PC-9 (cell line): Measurements from ENCODE around the gene CHSY3. TPM values are rescaled to one million over a fixed set of nuclear protein-coding genes. Genes with fewer than 3 reads are reported as not detected.

Experiments
- BruUV-seq: library from RNA; stranded (reverse); fragments of 400-500 nt; replicated peaks from 2 replicates; lab custom pipeline; 2021; lab: Mats Ljungman, UMichigan
- CTCF ChIA-PET: fragments of 300-600 bp; sonication (Branson Sonifier 250); formaldehyde crosslinking; loops from one replicate; lab custom pipeline; 2022; ENCODE audit warnings: antibody characterized with exemption; lab: Charles Lee
- POLR2A ChIA-PET: fragments of 300-600 bp; sonication (Branson Sonifier 250); formaldehyde crosslinking; loops from one replicate; lab custom pipeline; 2022; ENCODE audit warnings: antibody characterized with exemption; ENCODE audit not compliant: unreplicated experiment; lab: Charles Lee
- DNase-seq, 2 experiments: peaks; one replicate each; pipeline versions ENCODE4 v3.0.0 to v3.0.0-alpha.2; 2015 to 2022; ENCODE audit warnings: mixed read lengths in 1 of 2
- H2AFZ ChIP-seq: fragments of 200-600 bp; sonication (generic); 2 replicates; pipeline ENCODE4 v1.8.1; 2017; ENCODE audit warnings: antibody characterized with exemption
- H3F3A ChIP-seq: fragments of 200-600 bp; sonication (generic); 2 replicates; pipeline ENCODE4 v1.8.1; 2017; ENCODE audit warnings: antibody characterized with exemption, mild to moderate bottlenecking, low read depth; ENCODE audit not compliant: insufficient read depth
- H3K27ac ChIP-seq: fragments of 200-600 bp; sonication (generic); 2 replicates; pipeline ENCODE4 v1.6.1; 2016; ENCODE audit warnings: mixed run types
- H3K27me3 ChIP-seq: fragments of 200-600 bp; sonication (generic); 2 replicates; pipeline ENCODE4 v1.6.1; 2016; ENCODE audit warnings: low read depth, mixed run types; ENCODE audit not compliant: insufficient read depth
- H3K36me3 ChIP-seq: fragments of 200-600 bp; sonication (generic); 2 replicates; pipeline ENCODE4 v1.6.1; 2016; ENCODE audit warnings: low read depth, mixed run types
- H3K4me1 ChIP-seq: fragments of 200-600 bp; sonication (generic); replicated peaks from 2 replicates; pipeline ENCODE4 v1.6.1; 2016; ENCODE audit warnings: mixed run types; ENCODE audit not compliant: insufficient read depth
- H3K4me2 ChIP-seq: fragments of 200-600 bp; sonication (generic); 2 replicates; pipeline ENCODE4 v1.6.1; 2017; ENCODE audit warnings: mixed run types
- H3K4me3 ChIP-seq: fragments of 200-600 bp; sonication (generic); 2 replicates; pipeline ENCODE4 v1.6.1; 2016; ENCODE audit warnings: mixed run types
- H3K79me2 ChIP-seq: fragments of 200-600 bp; sonication (generic); 2 replicates; pipeline ENCODE4 v1.6.1; 2017; ENCODE audit warnings: low read depth, mixed run types
- H3K9me2 ChIP-seq: fragments of 200-600 bp; sonication (generic); 2 replicates; pipeline ENCODE4 v1.8.1; 2017; ENCODE audit warnings: mild to moderate bottlenecking; ENCODE audit not compliant: insufficient read depth
- H3K9me3 ChIP-seq: fragments of 200-600 bp; sonication (generic); 2 replicates; pipeline ENCODE4 v1.8.1; 2016; ENCODE audit warnings: low read depth; ENCODE audit not compliant: insufficient read depth
- H4K20me1 ChIP-seq: fragments of 200-600 bp; sonication (generic); 2 replicates; pipeline ENCODE4 v1.8.1; 2017; ENCODE audit not compliant: insufficient read depth
- EZH2 ChIP-seq: fragments of 200-600 bp; sonication (generic); IDR thresholded peaks from 2 replicates; pipeline ENCODE4 v1.8.0; 2017; ENCODE audit warnings: antibody characterized with exemption, low read depth
- intact Hi-C: fragments of 100-400 bp; cut with micrococcal nuclease; formaldehyde crosslinking; loops from one replicate; pipeline ENCODE4 v1.10.0; 2022; ENCODE audit not compliant: unreplicated experiment
- total RNA-seq: library from RNA; stranded (reverse); gene quantifications from 2 replicates; pipeline ENCODE4 v1.2.3, GENCODE V29; 2021
- TF ChIP-seq, protein P1 (sequence below): fragments of 200-600 bp; sonication (generic); conservative IDR thresholded peaks from 2 replicates; pipeline ENCODE4 v1.6.1; 2017; ENCODE audit warnings: mixed run types, antibody characterized with exemption, mild to moderate bottlenecking, moderate library complexity

Gene CHSY3
- total RNA-seq, 1 experiment from 2014 or later = 0.17 TPM

GRCh38 chr5:130023604-130024003 lies 119.3 kb downstream of the CHSY3 start:
- POLR2A ChIA-PET = no interaction called here
- Histone ChIP-seq H3K4me3 (no peak overlapping the region), H3K4me2 (no peak overlapping the region), H3K27ac (no peak overlapping the region), H3K36me3 (no peaks in the 10 kb centered on the region), H3K9me3 (no peaks in the 10 kb centered on the region), H3K9me2 (no peaks in the 10 kb centered on the region), H3K79me2 (no peaks in the 10 kb centered on the region), H3K27me3 (no peaks in the 10 kb centered on the region), H4K20me1 (no peaks in the 10 kb centered on the region), H3K4me1 (no peaks in the 10 kb centered on the region), H2AFZ (no peak overlapping the region), H3F3A (no peaks in the 10 kb centered on the region)
- BruUV-seq = no TSS peak
- no peak for DNase-seq
- CTCF ChIA-PET = no interaction called here
- TF ChIP-seq, protein P1, sequence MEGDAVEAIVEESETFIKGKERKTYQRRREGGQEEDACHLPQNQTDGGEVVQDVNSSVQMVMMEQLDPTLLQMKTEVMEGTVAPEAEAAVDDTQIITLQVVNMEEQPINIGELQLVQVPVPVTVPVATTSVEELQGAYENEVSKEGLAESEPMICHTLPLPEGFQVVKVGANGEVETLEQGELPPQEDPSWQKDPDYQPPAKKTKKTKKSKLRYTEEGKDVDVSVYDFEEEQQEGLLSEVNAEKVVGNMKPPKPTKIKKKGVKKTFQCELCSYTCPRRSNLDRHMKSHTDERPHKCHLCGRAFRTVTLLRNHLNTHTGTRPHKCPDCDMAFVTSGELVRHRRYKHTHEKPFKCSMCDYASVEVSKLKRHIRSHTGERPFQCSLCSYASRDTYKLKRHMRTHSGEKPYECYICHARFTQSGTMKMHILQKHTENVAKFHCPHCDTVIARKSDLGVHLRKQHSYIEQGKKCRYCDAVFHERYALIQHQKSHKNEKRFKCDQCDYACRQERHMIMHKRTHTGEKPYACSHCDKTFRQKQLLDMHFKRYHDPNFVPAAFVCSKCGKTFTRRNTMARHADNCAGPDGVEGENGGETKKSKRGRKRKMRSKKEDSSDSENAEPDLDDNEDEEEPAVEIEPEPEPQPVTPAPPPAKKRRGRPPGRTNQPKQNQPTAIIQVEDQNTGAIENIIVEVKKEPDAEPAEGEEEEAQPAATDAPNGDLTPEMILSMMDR = no peak
- no peak for TF ChIP-seq EZH2
- intact Hi-C loops = no loop called here

DNA sequence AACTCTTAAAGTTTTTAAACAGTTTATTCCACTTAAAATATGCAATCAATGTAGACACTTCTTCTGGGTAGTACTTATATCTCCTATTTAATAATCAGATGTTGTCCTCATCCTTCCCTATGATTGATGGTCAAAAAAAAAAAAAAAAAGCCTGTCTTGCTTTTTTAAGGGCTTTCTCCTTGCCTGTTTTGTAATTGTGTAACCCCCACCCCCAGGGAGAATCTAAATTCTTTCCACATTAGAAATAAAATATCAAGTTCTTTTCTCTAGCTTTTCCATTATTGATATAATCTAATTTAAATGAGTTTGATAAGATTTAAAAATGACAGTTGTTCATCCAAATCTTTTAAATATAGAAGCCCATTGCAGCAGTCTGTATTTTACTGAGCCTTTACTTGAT lies 119.7 kb downstream of the CHSY3 start:
- ChIA-PET CTCF (no interaction called here), POLR2A (no interaction called here)
- Histone ChIP-seq H3K4me1 (no peaks in the 10 kb centered on the region), H3K79me2 (no peaks in the 10 kb centered on the region), H3F3A (no peaks in the 10 kb centered on the region), H4K20me1 (no peaks in the 10 kb centered on the region), H3K4me2 (no peak overlapping the region), H3K9me3 (no peaks in the 10 kb centered on the region), H3K27me3 (no peaks in the 10 kb centered on the region), H3K4me3 (no peak overlapping the region), H2AFZ (no peak overlapping the region), H3K27ac (no peak overlapping the region), H3K36me3 (no peaks in the 10 kb centered on the region), H3K9me2 (no peaks in the 10 kb centered on the region)
- no TSS peak for BruUV-seq
- intact Hi-C loops = no loop called here
- no peak for DNase-seq
- TF ChIP-seq, protein P1 = no peak
- no peak for TF ChIP-seq EZH2

DNA sequence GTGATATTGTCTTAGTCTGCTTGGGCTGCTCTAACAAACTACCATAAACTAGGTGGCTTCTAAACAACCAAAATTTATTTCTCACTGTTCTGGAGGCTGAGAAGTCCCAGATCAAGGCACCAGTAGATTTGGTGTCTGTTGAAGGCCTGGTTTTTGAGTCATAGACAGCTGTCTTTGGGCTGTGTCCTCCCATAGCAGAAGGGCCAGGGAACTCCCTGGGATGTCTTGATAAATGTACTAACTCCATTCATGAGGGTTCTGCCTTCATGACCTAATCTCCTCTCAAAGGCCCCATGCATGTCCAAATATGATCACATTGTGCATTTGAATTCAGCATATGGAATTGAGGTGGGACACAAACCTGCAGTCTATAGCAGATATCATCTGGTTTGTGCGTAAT lies 121.2 kb downstream of the CHSY3 start:
- H3K4me3 ChIP-seq = no peak overlapping the region
- ChIA-PET POLR2A (no interaction called here), CTCF (no interaction called here)
- H3F3A ChIP-seq = no peaks in the 10 kb centered on the region
- H3K79me2 ChIP-seq = no peaks in the 10 kb centered on the region
- no peak overlapping the region for H2AFZ ChIP-seq
- no peak overlapping the region for H3K4me2 ChIP-seq
- no peak overlapping the region for H3K27ac ChIP-seq
- no peaks in the 10 kb centered on the region for H4K20me1 ChIP-seq
- no peaks in the 10 kb centered on the region for H3K36me3 ChIP-seq
- no peaks in the 10 kb centered on the region for H3K4me1 ChIP-seq
- no peak for TF ChIP-seq EZH2
- TF ChIP-seq, protein P1 = no peak
- H3K9me3 ChIP-seq = no peaks in the 10 kb centered on the region
- BruUV-seq = no TSS peak
- no peaks in the 10 kb centered on the region for H3K9me2 ChIP-seq
- DNase-seq = no peak
- H3K27me3 ChIP-seq = no peaks in the 10 kb centered on the region
- intact Hi-C loops = no loop called here
